Upper lobe of right lung (tissue), 1 donor: ENCODE data around the gene EEF2KMT. TPM values are rescaled to one million over a fixed set of nuclear protein-coding genes. Genes with fewer than 3 reads are reported as not detected.

Experiments
- ATAC-seq: fragments of 200-7000 bp; cut with Tn5 transposase; one replicate; pipeline ENCODE4 v1.9.1; 2020; ENCODE audit warnings: mild to moderate bottlenecking, moderate library complexity
- DNase-seq: peaks from one replicate; pipeline ENCODE4 v3.0.0-alpha.2; 2020
- H3K27ac ChIP-seq: fragments of 200-600 bp; one replicate; pipeline ENCODE4 v1.8.0; 2022
- H3K27me3 ChIP-seq: fragments of 200-600 bp; one replicate; pipeline ENCODE4 v1.8.0; 2022; ENCODE audit warnings: mild to moderate bottlenecking
- H3K36me3 ChIP-seq: fragments of 200-600 bp; one replicate; pipeline ENCODE4 v1.8.0; 2022
- H3K4me1 ChIP-seq: fragments of 200-600 bp; one replicate; pipeline ENCODE4 v1.8.0; 2022
- H3K4me3 ChIP-seq: fragments of 200-600 bp; one replicate; pipeline ENCODE4 v1.8.0; 2022; ENCODE audit warnings: mild to moderate bottlenecking
- H3K9me3 ChIP-seq: fragments of 200-600 bp; one replicate; pipeline ENCODE4 v1.8.0; 2022
- CTCF ChIP-seq: fragments of 200-600 bp; IDR thresholded peaks from one replicate; pipeline ENCODE4 v1.8.0; 2022; ENCODE audit warnings: antibody characterized with exemption
- intact Hi-C: fragments of 100-400 bp; cut with DNase I; formaldehyde crosslinking; loops from one replicate; pipeline ENCODE4 v1.11.0; 2022
- total RNA-seq: library from RNA; stranded (reverse); fragmentation: NEBNext Ultra II Directional; extraction: Animal tissue kit (Norgen Biotek cat#: 25700); gene quantifications from one replicate; pipeline ENCODE4 v1.2.1, GENCODE V29; 2021
- donor health status: DM: no; HTN: yes; CAD: no; lungs with severe emphysema.

Gene EEF2KMT
- total RNA-seq, 1 donor from 2014 or later, result 9.6 TPM

- H3K36me3 ChIP-seq, result no peaks in the 10 kb centered on the region
- no peak overlapping the region for H3K27ac ChIP-seq
- intact Hi-C loops, result no loop called here
- no peak overlapping the region for H3K4me3 ChIP-seq
- no peaks in the 10 kb centered on the region for H3K27me3 ChIP-seq
- TF ChIP-seq CTCF, result no peak
- no peaks in the 10 kb centered on the region for H3K9me3 ChIP-seq
- DNase-seq, result peak; percentile 22
- H3K4me1 ChIP-seq, result no peaks in the 10 kb centered on the region
- ATAC-seq, result no peak
Observed at GRCh38 chr16:5042574-5043171, 54.9 kb downstream of the EEF2KMT start.

GRCh38 chr16:5041600-5042133, 55.9 kb downstream of the EEF2KMT start:
- H3K27me3 ChIP-seq, result no peaks in the 10 kb centered on the region
- TF ChIP-seq CTCF, result no peak

GRCh38 chr16:5040451-5040850, 57.1 kb downstream of the EEF2KMT start:
- no peak for DNase-seq
- no peaks in the 10 kb centered on the region for H3K9me3 ChIP-seq
- no peak for TF ChIP-seq CTCF
- H3K27ac ChIP-seq, result no peak overlapping the region
- H3K27me3 ChIP-seq, result no peaks in the 10 kb centered on the region
- H3K36me3 ChIP-seq, result no peaks in the 10 kb centered on the region
- no peaks in the 10 kb centered on the region for H3K4me1 ChIP-seq
- intact Hi-C loops, result no loop called here
- no peak for ATAC-seq
- no peak overlapping the region for H3K4me3 ChIP-seq

More at GRCh38 chr16:5041600-5042133, 55.9 kb downstream of the EEF2KMT start:
- H3K4me1 ChIP-seq, result no peaks in the 10 kb centered on the region
- ATAC-seq (no peak), DNase-seq (no peak)
- H3K27ac ChIP-seq, result no peak overlapping the region
- no peaks in the 10 kb centered on the region for H3K9me3 ChIP-seq
- intact Hi-C loops, result no loop called here
- H3K36me3 ChIP-seq, result no peaks in the 10 kb centered on the region
- H3K4me3 ChIP-seq, result no peak overlapping the region

- H3K27me3 ChIP-seq, result no peaks in the 10 kb centered on the region
- ATAC-seq, result no peak
- H3K4me1 ChIP-seq, result peaks cover 13% of the 10 kb centered on the region
- no peak overlapping the region for H3K4me3 ChIP-seq
- intact Hi-C loops, result no loop called here
- no peaks in the 10 kb centered on the region for H3K9me3 ChIP-seq
- DNase-seq, result no peak
- H3K36me3 ChIP-seq, result no peaks in the 10 kb centered on the region
- no peak overlapping the region for H3K27ac ChIP-seq
- TF ChIP-seq CTCF, result no peak
Observed at GRCh38 chr16:5036228-5037156, 61.1 kb downstream of the EEF2KMT start.

- Histone ChIP-seq H3K4me1 (peaks cover 13% of the 10 kb centered on the region), H3K36me3 (no peaks in the 10 kb centered on the region), H3K27ac (no peak overlapping the region), H3K9me3 (no peaks in the 10 kb centered on the region), H3K27me3 (no peaks in the 10 kb centered on the region), H3K4me3 (no peak overlapping the region)
- intact Hi-C loops, result no loop called here
- DNase-seq (no peak), ATAC-seq (no peak)
- no peak for TF ChIP-seq CTCF
Observed at GRCh38 chr16:5035909-5036227, 61.7 kb downstream of the EEF2KMT start.

Other genes starting within 250 kb of the EEF2KMT start
- gene PPL, start 160.6 kb downstream of the EEF2KMT start, total RNA-seq, result 78.1 TPM
- 0.52 TPM for gene SEC14L5, start 139.5 kb downstream of the EEF2KMT start, total RNA-seq
- gene NAGPA, start 63.9 kb downstream of the EEF2KMT start, total RNA-seq, result 16.7 TPM
- 201 TPM for gene C16orf89, start 31.8 kb downstream of the EEF2KMT start, total RNA-seq
- 26.4 TPM for gene ALG1, start 26.0 kb downstream of the EEF2KMT start, total RNA-seq